ENCODE data around the gene PKP1.

The PKP1 gene

DNA sequence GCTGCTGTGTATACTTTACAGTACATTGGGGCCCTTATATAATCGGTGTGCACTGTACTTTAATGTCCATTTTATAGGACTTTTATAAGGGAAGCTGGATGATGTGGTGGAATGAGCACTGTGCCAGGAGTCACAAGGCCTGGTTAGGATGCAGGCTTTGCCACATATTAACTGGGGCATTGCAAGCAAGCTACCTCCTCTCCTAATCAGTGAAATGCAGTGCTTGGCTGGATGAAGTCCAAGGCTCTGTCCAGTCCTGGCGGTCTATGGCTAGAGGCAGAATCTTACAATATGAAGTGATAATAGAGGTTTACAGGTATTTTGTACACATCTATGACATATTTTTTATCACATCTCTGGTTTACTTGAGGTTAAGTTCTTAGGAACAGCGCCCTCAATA, 1.7 kb upstream of the PKP1 start:
- no peak for DNase-seq (ENCODE audit: low spot score)

- DNase-seq (ENCODE audit: low spot score): no peak
Measured at GRCh38 chr1:201282216-201282615, 1.1 kb upstream of the PKP1 start.

DNA sequence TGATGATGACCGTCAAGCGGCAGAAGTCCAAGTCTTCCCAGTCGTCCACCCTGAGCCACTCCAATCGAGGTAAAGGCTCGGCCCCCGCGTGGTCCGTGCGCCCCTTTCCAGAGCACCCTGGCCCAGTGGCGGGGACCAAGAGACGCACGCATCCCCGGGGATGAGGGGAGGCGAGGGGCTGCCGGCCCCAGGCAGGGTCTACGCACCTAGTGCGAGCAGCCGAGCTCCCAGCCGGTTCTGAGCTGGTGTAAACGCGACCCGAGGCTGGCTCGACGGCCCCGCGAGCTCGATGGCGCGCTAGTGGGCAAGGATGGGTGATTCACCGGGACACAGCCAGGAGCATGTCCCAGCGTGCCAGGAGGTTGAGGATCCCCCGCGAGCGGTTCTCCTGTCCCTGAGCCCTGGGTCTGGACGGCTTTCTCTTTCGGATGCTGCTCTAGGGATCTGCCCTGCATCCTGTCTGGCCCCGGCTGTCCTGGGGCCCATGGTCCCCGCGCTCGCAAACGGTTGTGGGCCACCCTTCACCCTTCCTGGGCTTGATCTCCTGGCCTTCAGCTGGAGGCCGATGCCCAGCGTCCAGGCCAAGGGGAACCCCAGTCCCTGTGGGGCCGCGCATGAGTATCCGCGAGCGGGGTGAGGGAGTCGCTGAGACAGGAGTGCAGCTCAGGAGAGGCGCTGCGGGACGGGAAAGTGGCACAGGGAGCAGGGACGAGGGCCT, 689 bp downstream of the PKP1 start:
- DNase-seq (ENCODE audit: low spot score): no peak

DNA sequence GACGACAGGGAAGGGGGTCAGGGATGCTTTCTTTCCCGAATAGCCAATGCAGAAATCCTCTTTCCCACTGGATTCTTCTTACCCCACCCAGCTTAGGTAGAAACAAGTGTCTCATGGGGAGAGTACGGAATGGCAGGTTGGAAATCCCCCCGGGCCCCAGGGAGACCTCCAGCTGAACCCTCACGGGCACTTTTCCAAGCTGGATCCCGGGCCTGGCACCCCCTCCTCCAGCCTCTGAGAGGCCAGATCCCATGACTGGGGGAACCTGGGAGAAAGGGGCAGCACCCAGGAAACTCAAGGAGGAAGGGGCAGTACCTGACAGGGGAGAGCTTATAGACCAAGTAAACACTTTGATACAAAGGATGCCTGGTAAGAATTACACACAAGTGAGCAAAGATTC, 1.3 kb downstream of the PKP1 start:
- DNase-seq (ENCODE audit: low spot score): no peak

GRCh38 chr1:201285846-201286245, 2.5 kb downstream of the PKP1 start:
- DNase-seq (ENCODE audit: low spot score): no peak

DNA sequence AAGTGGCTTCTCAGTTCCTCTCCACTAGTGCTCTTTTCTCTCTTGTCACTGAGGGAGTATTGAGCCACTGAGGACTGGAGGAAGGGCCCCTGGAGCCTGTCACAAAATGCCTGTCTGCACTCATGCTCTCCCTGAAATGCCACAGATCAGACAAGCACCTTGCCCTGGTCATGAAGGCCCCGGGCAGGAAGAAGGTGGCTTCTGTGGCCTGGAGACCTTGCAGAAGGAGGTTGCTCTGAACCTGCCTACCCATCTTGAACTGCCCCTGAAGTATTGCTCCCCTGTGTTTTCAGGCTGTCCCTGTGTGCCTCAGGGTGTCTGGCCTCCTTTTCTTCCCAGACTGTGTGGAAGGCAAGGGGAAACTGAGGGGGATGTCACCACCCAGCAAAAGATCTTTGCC, 3.1 kb downstream of the PKP1 start:
- no peak for DNase-seq (ENCODE audit: low spot score)

GRCh38 chr1:201288007-201288406, 4.7 kb downstream of the PKP1 start:
- DNase-seq (ENCODE audit: low spot score): no peak

- no peak for DNase-seq (ENCODE audit: low spot score)
Measured at GRCh38 chr1:201288765-201289164, 5.5 kb downstream of the PKP1 start.

DNA sequence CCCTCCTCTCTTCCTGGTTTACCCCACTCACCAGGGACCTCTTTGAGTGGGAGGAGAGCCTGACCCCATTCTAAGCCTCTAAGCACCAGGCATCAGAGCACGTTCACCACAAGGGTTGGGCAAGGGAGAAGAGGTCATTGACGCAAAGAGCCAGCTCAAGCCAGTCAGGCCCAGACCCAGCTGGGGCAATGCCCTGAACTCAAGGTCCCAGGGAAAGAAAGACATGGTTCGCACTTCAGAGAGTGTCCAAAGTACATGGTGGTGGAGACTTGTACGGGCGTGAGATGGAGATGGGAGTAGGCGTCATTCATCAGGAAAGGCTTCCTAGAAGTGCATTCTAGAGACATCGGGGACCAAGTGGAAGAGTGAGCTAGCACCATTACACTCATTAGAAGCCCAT, 7.2 kb downstream of the PKP1 start:
- DNase-seq (ENCODE audit: low spot score): no peak

DNA sequence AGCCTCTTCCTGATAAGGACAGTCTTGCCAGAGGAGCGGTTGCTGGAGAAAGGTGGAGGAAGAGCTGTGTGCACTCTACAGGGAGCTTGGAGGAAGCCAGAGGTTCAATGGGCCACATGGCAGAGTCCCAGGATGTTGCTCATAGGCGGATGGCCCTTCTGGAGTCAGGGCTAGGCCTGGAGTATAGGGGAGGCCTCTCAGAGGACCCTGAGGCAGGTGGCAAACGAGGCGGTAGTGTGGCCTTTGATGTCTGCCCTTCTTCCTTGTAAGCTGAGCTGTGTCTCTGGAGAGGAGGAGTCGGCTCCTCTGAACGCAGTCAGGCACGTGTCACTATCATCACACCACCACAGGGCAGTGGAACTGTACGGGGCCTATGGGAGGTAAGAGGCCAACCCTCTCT, 8.6 kb downstream of the PKP1 start:
- no peak for DNase-seq (ENCODE audit: low spot score)

DNA sequence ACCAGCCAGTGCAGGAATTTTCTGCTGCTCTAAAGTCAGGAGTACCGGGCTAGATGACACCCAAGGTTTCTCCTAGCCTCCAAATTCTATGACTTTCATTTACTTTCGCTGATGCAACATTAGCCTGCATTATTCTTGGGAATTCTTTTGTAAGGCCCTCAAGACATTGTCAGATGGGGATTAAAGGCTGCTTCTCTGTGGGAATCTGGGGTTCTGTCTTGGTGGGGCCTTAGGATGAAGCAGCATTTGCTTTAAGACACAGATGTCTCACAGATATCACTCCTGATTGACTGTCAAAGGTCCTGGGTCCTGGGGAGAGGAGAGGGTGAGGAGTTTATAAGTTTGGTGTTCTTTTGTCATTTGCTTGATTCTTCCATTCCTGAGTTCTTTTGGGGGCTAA, 11.6 kb downstream of the PKP1 start:
- DNase-seq (ENCODE audit: low spot score): no peak

GRCh38 chr1:201295346-201295745, 12.0 kb downstream of the PKP1 start:
- DNase-seq (ENCODE audit: low spot score): no peak

DNA sequence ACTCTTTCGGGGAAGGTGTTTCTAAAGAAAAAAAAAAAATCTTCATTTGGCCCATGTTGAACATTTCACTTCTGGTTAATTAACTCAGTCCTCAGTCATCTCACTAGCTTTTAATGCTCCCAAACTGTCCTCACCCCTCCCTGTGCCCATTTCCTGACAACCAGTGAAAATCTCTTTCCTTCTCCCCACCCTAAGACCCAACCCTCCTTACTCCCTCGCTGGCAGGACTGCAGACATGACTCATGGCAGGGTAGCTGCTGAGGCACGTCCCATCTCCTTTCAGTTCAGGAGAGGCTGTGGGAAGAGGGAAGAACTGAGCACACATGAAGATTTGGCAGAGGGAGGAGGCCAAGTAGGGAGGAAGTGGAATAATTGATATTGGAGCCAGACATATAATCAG, 12.6 kb downstream of the PKP1 start:
- no peak for DNase-seq (ENCODE audit: low spot score)

GRCh38 chr1:201296352-201296751, 13.0 kb downstream of the PKP1 start:
- DNase-seq (ENCODE audit: low spot score): no peak

DNA sequence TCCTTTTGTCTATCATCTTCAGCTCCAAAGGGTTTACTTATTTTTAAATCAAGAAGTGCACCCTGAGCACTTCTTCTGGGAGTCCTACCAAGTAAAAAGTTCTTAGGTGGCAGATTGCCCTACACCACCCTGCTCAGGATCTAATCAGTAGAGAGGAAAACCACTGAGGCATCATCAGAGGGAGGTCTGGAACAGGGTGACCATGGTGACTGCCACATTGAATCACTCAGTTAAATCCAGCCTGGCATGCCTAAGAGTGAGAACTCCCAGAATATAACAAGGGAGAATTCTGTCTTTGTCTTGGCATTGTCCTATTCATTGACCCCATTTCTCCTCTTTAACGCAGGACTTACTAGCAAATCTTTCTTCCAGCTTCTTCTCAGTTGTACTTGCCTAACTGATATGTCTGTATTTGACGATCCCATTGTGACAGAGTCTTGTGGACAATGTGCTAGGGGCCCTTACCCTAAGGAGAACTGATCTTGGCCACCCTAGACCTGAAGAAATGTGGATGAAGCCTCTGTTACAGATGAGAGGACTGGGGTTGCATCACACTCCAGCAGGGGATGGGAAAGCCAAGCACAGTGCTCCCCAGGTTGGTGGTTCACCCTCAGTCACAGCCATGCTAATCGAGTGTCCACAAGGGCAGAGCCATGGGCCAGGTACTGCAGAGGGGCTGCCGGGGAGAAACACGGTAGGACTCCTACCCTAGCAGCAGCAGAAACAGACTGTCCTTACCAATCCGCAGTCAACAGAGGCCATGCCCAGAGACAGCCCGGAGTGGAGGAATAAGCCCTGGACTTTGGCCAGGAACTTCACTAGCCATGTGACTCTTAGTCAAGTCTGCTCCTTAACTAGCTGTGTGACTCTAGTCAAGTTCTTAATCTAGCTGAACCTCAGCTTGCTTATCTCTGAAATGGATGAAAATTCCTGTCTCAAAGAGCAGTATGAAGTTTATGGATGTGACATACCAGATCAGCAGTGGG, 15.4 kb downstream of the PKP1 start:
- no peak for DNase-seq (ENCODE audit: low spot score)

GRCh38 chr1:201299968-201300367, 16.7 kb downstream of the PKP1 start:
- no peak for DNase-seq (ENCODE audit: low spot score)

GRCh38 chr1:201300641-201301040, 17.3 kb downstream of the PKP1 start:
- no peak for DNase-seq (ENCODE audit: low spot score)

- DNase-seq (ENCODE audit: low spot score): no peak
Measured at GRCh38 chr1:201302163-201303152, 19.2 kb downstream of the PKP1 start.

DNA sequence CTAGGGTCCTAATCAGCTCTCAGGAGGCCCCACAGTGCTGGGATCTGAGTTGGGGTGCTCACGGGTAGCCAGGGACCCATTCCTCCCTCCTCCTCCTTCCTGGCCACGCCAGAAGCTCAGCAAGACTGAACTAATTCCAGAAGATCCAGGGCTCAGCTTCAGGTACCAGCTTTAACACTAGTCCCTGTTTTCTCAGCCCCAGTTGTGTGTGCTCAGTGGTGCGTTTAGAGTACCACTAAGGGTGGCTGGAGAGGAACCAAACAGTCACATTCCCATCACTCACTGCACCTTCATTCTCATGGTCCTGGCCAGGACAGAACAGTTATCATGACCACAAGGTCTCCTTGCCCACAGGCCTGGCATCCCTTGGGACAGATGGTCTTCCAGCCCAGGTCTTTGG, 20.8 kb downstream of the PKP1 start:
- no peak for DNase-seq (ENCODE audit: low spot score)

DNA sequence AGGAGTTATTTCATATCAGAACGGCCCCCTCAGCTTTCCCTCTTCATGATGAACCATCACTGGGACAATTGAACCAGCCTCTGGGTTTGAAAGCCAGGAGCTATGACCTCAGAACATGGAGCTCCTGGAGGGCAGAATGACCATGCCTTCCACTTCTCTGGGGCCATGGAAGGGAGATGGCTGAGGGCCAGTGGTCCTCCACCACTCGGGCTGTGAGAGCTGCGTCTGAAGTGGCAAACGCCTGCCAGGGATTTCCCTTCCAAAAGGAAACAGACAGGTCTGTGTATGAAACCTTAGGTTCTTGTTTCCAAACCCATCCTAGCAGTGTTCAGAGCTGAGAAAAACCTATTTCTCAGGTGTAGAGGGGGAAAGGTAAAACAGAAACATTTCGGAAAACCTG, 22.5 kb downstream of the PKP1 start:
- DNase-seq (ENCODE audit: low spot score): no peak

- no peak for DNase-seq (ENCODE audit: low spot score)
Measured at GRCh38 chr1:201307231-201307630, 23.9 kb downstream of the PKP1 start.

All from HuH-7.5 (cell line).